ENCODE measurements around the gene PSMA7.

- TF ChIP-seq CTCF (IDR thresholded peaks at IDR 0.05 in 4 of 5, conservative IDR thresholded peaks at IDR 0.05 in 1 of 5), result no peak
- TF ChIP-seq POLR2A (IDR thresholded peaks at IDR 0.05), result no peak
Measured at GRCh38 chr20:62160253-62160652, 17.1 kb upstream of the PSMA7 start.

All from gastrocnemius medialis (tissue), 4 donors.